Sigmoid colon (tissue), 7 donors: ENCODE results near the gene AP5S1. TPM values are rescaled to one million over a fixed set of nuclear protein-coding genes. Genes with fewer than 3 reads are reported as not detected.

Experiments
- DNase-seq: peaks from one replicate; pipeline ENCODE4 v3.0.0-alpha.2; 2019
- H3K27ac ChIP-seq, 4 donors: fragments of 200-600 bp; sonication (generic); one replicate each; pipeline ENCODE4 v1.5.1; 2016 to 2019; ENCODE audit warnings: mild to moderate bottlenecking in 1 of 4
- H3K27me3 ChIP-seq, 3 donors: fragments of 200-600 bp; sonication (generic); one replicate each; pipeline ENCODE4 v1.5.1; 2019; ENCODE audit warnings: mild to moderate bottlenecking in 1 of 3
- H3K36me3 ChIP-seq, 4 donors: fragments of 200-600 bp; sonication (generic); one replicate each; pipeline ENCODE4 v1.5.1; 2016 to 2019
- H3K4me1 ChIP-seq, 4 donors: fragments of 200-600 bp; sonication (generic); one replicate each; pipeline ENCODE4 v1.5.1; 2017 to 2019
- H3K4me3 ChIP-seq, 4 donors: fragments of 200-600 bp; sonication (generic); one replicate each; pipeline ENCODE4 v1.5.1; 2017 to 2019; ENCODE audit warnings: mild to moderate bottlenecking in 2 of 4, moderate library complexity in 1 of 4
- H3K9me3 ChIP-seq, 4 donors: fragments of 200-600 bp in 3 of 4; sonication (generic) in 3 of 4; one replicate each; pipeline versions ENCODE4 v1.5.1 to v1.6.1; 2013 to 2019
- CTCF ChIP-seq, 4 experiments: fragments of 450-650 bp in 3 of 4; fragments of 200-600 bp in 1 of 4; IDR thresholded peaks; one replicate each; pipeline ENCODE4 v1.5.1; 2016 to 2019; ENCODE audit warnings: antibody characterized with exemption in 4 of 4, mild to moderate bottlenecking in 3 of 4, moderate library complexity in 2 of 4
- EP300 ChIP-seq, 4 donors: sonication (generic); formaldehyde crosslinking; IDR thresholded peaks; one replicate each; pipeline ENCODE4 v1.6.1; 2017; ENCODE audit warnings: antibody characterized with exemption in 4 of 4
- POLR2A ChIP-seq, 2 donors: fragments of 450-650 bp; IDR thresholded peaks; one replicate each; pipeline ENCODE4 v1.6.1; 2016; ENCODE audit warnings: antibody characterized with exemption in 2 of 2, mild to moderate bottlenecking in 2 of 2, moderate library complexity in 2 of 2
- POLR2AphosphoS5 ChIP-seq, 4 donors: sonication (generic); formaldehyde crosslinking; IDR thresholded peaks; one replicate each; pipeline ENCODE4 v1.6.1; 2017; ENCODE audit warnings: antibody characterized with exemption in 4 of 4
- WGBS, 2 donors: extraction: QIAGEN DNeasy Blood & Tissue Kit; methylation state at CpG; one replicate each; pipeline ENCODE4 v1.1.7; 2013; 5-methylcytosine and 5-hydroxymethylcytosine counted together
- intact Hi-C: fragments of 100-400 bp; cut with DNase I; formaldehyde crosslinking; loops from one replicate; pipeline ENCODE4 v1.15.1; 2023
- polyA plus RNA-seq, 3 donors: library from polyadenylated mRNA; stranded (reverse); fragments of 200-250 nt; gene quantifications; one replicate each; pipeline ENCODE4 v1.2.3, GENCODE V29; 2013
- total RNA-seq, 4 donors: library from RNA; depleted of rRNA; stranded (reverse); fragments of >200 nt; gene quantifications; one replicate each; pipeline ENCODE4 v1.1.0, GENCODE V29; 2016
- donor health status: healthy with polysubstance abuse.
- donor health status: Bipolar disorder and iron deficiency.
- donor health status: healthy.

The AP5S1 gene
- total and polyA plus RNA-seq, 7 donors, result 5.4 to 14.5 (median 10.8) TPM

- H3K4me3 ChIP-seq, result no peak overlapping the region
- no peaks in the 10 kb centered on the region for H3K9me3 ChIP-seq
- 61 to 71% methylated on average over 3 of the region's 3 CpGs for WGBS, 2 donors
- no peak for DNase-seq
- H3K36me3 ChIP-seq, result peaks cover 0 to 46% (median 8%) of the 10 kb centered on the region in 4 donors
- peak in 1 of 4 donors; percentile 30 for TF ChIP-seq POLR2AphosphoS5 (IDR thresholded peaks at IDR 0.05)
- TF ChIP-seq POLR2A (IDR thresholded peaks at IDR 0.05), result no peak
- TF ChIP-seq EP300 (IDR thresholded peaks at IDR 0.05), result no peak
- no peak for TF ChIP-seq CTCF (IDR thresholded peaks at IDR 0.05)
- peaks cover 0 to 14% (median 0%) of the 10 kb centered on the region in 4 donors for H3K4me1 ChIP-seq
- H3K27me3 ChIP-seq, result no peaks in the 10 kb centered on the region
- intact Hi-C loops, result no loop called here
- no peak overlapping the region for H3K27ac ChIP-seq
Measured at GRCh38 chr20:3874194-3874844, 54.0 kb downstream of the AP5S1 start.

- TF ChIP-seq EP300 (IDR thresholded peaks at IDR 0.05) (no peak), POLR2AphosphoS5 (IDR thresholded peaks at IDR 0.05) (no peak), CTCF (IDR thresholded peaks at IDR 0.05) (no peak), POLR2A (IDR thresholded peaks at IDR 0.05) (no peak)
- Histone ChIP-seq H3K27me3 (no peaks in the 10 kb centered on the region), H3K9me3 (no peaks in the 10 kb centered on the region), H3K27ac (no peak overlapping the region), H3K36me3 (peaks cover 0 to 43% (median 8%) of the 10 kb centered on the region in 4 donors), H3K4me1 (peaks cover 0 to 14% (median 0%) of the 10 kb centered on the region in 4 donors), H3K4me3 (no peak overlapping the region)
- DNase-seq, result no peak
- intact Hi-C loops, result no loop called here
- 84 to 92% methylated on average over 9 of the region's 9 CpGs for WGBS, 2 donors
Measured at GRCh38 chr20:3875378-3875974, 55.1 kb downstream of the AP5S1 start.

GRCh38 chr20:3876000-3876399 is 55.7 kb downstream of the AP5S1 start:
- peaks cover 0 to 43% (median 8%) of the 10 kb centered on the region in 4 donors for H3K36me3 ChIP-seq
- TF ChIP-seq POLR2AphosphoS5 (IDR thresholded peaks at IDR 0.05), result no peak
- TF ChIP-seq CTCF (IDR thresholded peaks at IDR 0.05), result no peak
- TF ChIP-seq POLR2A (IDR thresholded peaks at IDR 0.05), result no peak
- no peak for TF ChIP-seq EP300 (IDR thresholded peaks at IDR 0.05)
- H3K9me3 ChIP-seq, result no peaks in the 10 kb centered on the region
- no peak for DNase-seq
- H3K4me3 ChIP-seq, result no peak overlapping the region
- H3K4me1 ChIP-seq, result peaks cover 0 to 14% (median 0%) of the 10 kb centered on the region in 4 donors
- 59 to 73% methylated on average over 1 of the region's 1 CpG for whole genome bisulfite sequencing, 2 donors
- no peaks in the 10 kb centered on the region for H3K27me3 ChIP-seq
- no peak overlapping the region for H3K27ac ChIP-seq
- intact Hi-C loops, result no loop called here

- Histone ChIP-seq H3K4me1 (peaks cover 0 to 10% (median 0%) of the 10 kb centered on the region in 4 donors), H3K4me3 (no peak overlapping the region), H3K27ac (no peak overlapping the region), H3K36me3 (peaks cover 0 to 38% (median 8%) of the 10 kb centered on the region in 4 donors), H3K9me3 (no peaks in the 10 kb centered on the region), H3K27me3 (no peaks in the 10 kb centered on the region)
- TF ChIP-seq POLR2A (IDR thresholded peaks at IDR 0.05), result no peak
- no peak for TF ChIP-seq EP300 (IDR thresholded peaks at IDR 0.05)
- no peak for TF ChIP-seq CTCF (IDR thresholded peaks at IDR 0.05)
- no peak for TF ChIP-seq POLR2AphosphoS5 (IDR thresholded peaks at IDR 0.05)
- no peak for DNase-seq
- intact Hi-C loops, result no loop called here
Measured at GRCh38 chr20:3876676-3877075, 56.3 kb downstream of the AP5S1 start.

Other genes starting within 250 kb of the AP5S1 start
- not detected for gene GFRA4, start 157.1 kb upstream of the AP5S1 start, total RNA-seq
- not detected for gene GFRA4, start 157.1 kb upstream of the AP5S1 start, polyA plus RNA-seq
- 100 to 1,000 TPM in 2 of 4 donors, 10 to 100 TPM in 2; 49.9 to 484 (median 103) TPM for gene ADAM33, start 138.5 kb upstream of the AP5S1 start, total RNA-seq
- gene ADAM33, start 138.5 kb upstream of the AP5S1 start, polyA plus RNA-seq, result 10 to 100 TPM in 1 of 3 donors, 1 to 10 TPM in 1, under 1 TPM in 1; 0.69 to 12.3 (median 5.4) TPM
- gene SIGLEC1, start 107.9 kb upstream of the AP5S1 start, total RNA-seq, result 10 to 100 TPM in 3 of 4 donors, 1 to 10 TPM in 1; 9.9 to 17.1 (median 10.2) TPM
- gene SIGLEC1, start 107.9 kb upstream of the AP5S1 start, polyA plus RNA-seq, result 1 to 10 TPM; 2.4 to 6.9 (median 5.3) TPM
- gene HSPA12B, start 87.9 kb upstream of the AP5S1 start, total RNA-seq, result 10 to 100 TPM in 1 of 4 donors, 1 to 10 TPM in 3; 2.2 to 10.5 (median 7.8) TPM
- gene HSPA12B, start 87.9 kb upstream of the AP5S1 start, polyA plus RNA-seq, result 1 to 10 TPM in 2 of 3 donors, under 1 TPM in 1; 0.69 to 7.8 (median 2.9) TPM
- 100 to 1,000 TPM in 1 of 4 donors, 10 to 100 TPM in 3; 53.2 to 116 (median 69.6) TPM for gene ADISSP, start 52.8 kb upstream of the AP5S1 start, total RNA-seq
- gene ADISSP, start 52.8 kb upstream of the AP5S1 start, polyA plus RNA-seq, result 10 to 100 TPM; 15.7 to 38.1 (median 18.0) TPM
- gene SPEF1, start 39.1 kb upstream of the AP5S1 start, total RNA-seq, result under 1 TPM in 1 of 4 donors, not detected in 3; 0.81 TPM
- gene SPEF1, start 39.1 kb upstream of the AP5S1 start, polyA plus RNA-seq, result under 1 TPM in 1 of 3 donors, not detected in 2; 0.12 TPM
- 10 to 100 TPM; 73.4 to 99.9 (median 84.3) TPM for gene CENPB, start 33.8 kb upstream of the AP5S1 start, total RNA-seq
- gene CENPB, start 33.8 kb upstream of the AP5S1 start, polyA plus RNA-seq, result 10 to 100 TPM; 52.7 to 71.4 (median 58.9) TPM
- gene CDC25B, start 24.2 kb upstream of the AP5S1 start, total RNA-seq, result 10 to 100 TPM; 18.9 to 59.8 (median 26.9) TPM
- gene CDC25B, start 24.2 kb upstream of the AP5S1 start, polyA plus RNA-seq, result 10 to 100 TPM; 12.5 to 65.8 (median 13.8) TPM
- gene MAVS, start 26.3 kb downstream of the AP5S1 start, total RNA-seq, result 10 to 100 TPM; 15.7 to 29.4 (median 19.7) TPM
- 10 to 100 TPM in 2 of 3 donors, 1 to 10 TPM in 1; 9.6 to 55.2 (median 18.0) TPM for gene MAVS, start 26.3 kb downstream of the AP5S1 start, polyA plus RNA-seq
- 10 to 100 TPM; 35.1 to 43.2 (median 39.0) TPM for gene PANK2, start 68.8 kb downstream of the AP5S1 start, total RNA-seq
- gene PANK2, start 68.8 kb downstream of the AP5S1 start, polyA plus RNA-seq, result 10 to 100 TPM; 16.2 to 26.1 (median 20.3) TPM
- gene RNF24, start 195.0 kb downstream of the AP5S1 start, total RNA-seq, result 10 to 100 TPM in 2 of 4 donors, 1 to 10 TPM in 2; 5.6 to 11.0 (median 9.9) TPM
- 1 to 10 TPM in 2 of 3 donors, under 1 TPM in 1; 0.60 to 4.6 (median 1.4) TPM for gene RNF24, start 195.0 kb downstream of the AP5S1 start, polyA plus RNA-seq